Measurements from ENCODE around the gene ADRA2B. TPM values are rescaled to one million over a fixed set of nuclear protein-coding genes. Genes with fewer than 3 reads are reported as not detected.

Gene ADRA2B
- total and polyA plus RNA-seq, 2 donors (not counting 1 experiment from before 2014, with no cell fraction given) = 0.27 to 0.46 TPM

GRCh38 chr2:96104487-96104861, 11.9 kb downstream of the ADRA2B start:
- 87% methylated on average over 6 of the region's 6 CpGs for WGBS (ENCODE audit: insufficient coverage)

More at GRCh38 chr2:96104487-96104861, 11.9 kb downstream of the ADRA2B start:
- ChIA-PET POLR2A (no interaction called here), CTCF (interaction anchor here (1.3 kb wide), 1 partner anchor 71 kb away, joined by 3 read pairs; no protein-coding TSS in a partner anchor)
- Histone ChIP-seq H3K9me3 (ENCODE audit: control extremely low read depth in 1 of 3, control insufficient read depth in 2 of 3, insufficient read depth in 1 of 3, low read length in 2 of 3) (peaks cover 0 to 23% (median 11%) of the 10 kb centered on the region in 3 donors), H3K9ac (ENCODE audit: low read length) (no peak overlapping the region), H3K27me3 (replicated peaks in 1 of 4; ENCODE audit: control extremely low read depth in 1 of 4, control insufficient read depth in 3 of 4, insufficient read depth in 4 of 4, low read length in 3 of 4) (peaks cover 0 to 3% (median 0%) of the 10 kb centered on the region in 4 experiments), H3K36me3 (replicated peaks in 1 of 2; ENCODE audit: control extremely low read depth in 1 of 2, control insufficient read depth in 1 of 2, extremely low read depth in 1 of 2, insufficient read depth in 2 of 2, low read length in 1 of 2) (no peaks in the 10 kb centered on the region), H3K4me2 (replicated peaks; ENCODE audit: low read depth, low read length, poor library complexity, severe bottlenecking) (no peak overlapping the region), H3K79me2 (ENCODE audit: control insufficient read depth, insufficient read depth, low read length) (no peaks in the 10 kb centered on the region), H4K20me1 (ENCODE audit: control insufficient read depth, insufficient read depth, low read length, poor library complexity, severe bottlenecking) (no peaks in the 10 kb centered on the region), H3K4me3 (ENCODE audit: control extremely low read depth in 1 of 5, extremely low read depth in 1 of 5, insufficient read depth in 1 of 5, low read depth in 2 of 5, low read length in 4 of 5) (no peak overlapping the region), H3K4me1 (ENCODE audit: control insufficient read depth in 2 of 2, insufficient read depth in 2 of 2, low read length in 2 of 2) (no peaks in the 10 kb centered on the region), H2AFZ (ENCODE audit: insufficient read depth, low read depth, low read length, poor library complexity, severe bottlenecking) (no peak overlapping the region), H3K27ac (ENCODE audit: low read length in 2 of 2) (no peak overlapping the region)
- Mint-ChIP-seq H3K27me3 (peaks cover 10% of the 10 kb centered on the region), H3K9me3 (ENCODE audit: insufficient read depth) (peaks cover 5% of the 10 kb centered on the region), H3K4me3 (no peak overlapping the region), H3K4me1 (no peaks in the 10 kb centered on the region), H3K27ac (no peak overlapping the region)
- ATAC-seq (ENCODE audit: low read depth) (no peak), DNase-seq (no peak)
- intact Hi-C loops (cut with micrococcal nuclease) = no loop called here
- no peak for TF ChIP-seq CTCF (IDR thresholded peaks at IDR 0.05)
- no peak for TF ChIP-seq EZH2 (IDR thresholded peaks at IDR 0.05; ENCODE audit: borderline replicate concordance, insufficient read depth, low read depth, low read length, poor library complexity, severe bottlenecking)
